Smooth muscle cell (in vitro differentiated cells): ENCODE measurements around the gene CCDC71. TPM values are rescaled to one million over a fixed set of nuclear protein-coding genes. Genes with fewer than 3 reads are reported as not detected.

Experiments
- DNase-seq: peaks from one replicate; lab custom pipeline; 2025; ENCODE audit not compliant: unreplicated experiment; lab: John Stamatoyannopoulos, UW
- H2AFZ ChIP-seq: fragments of 200-600 bp; sonication (generic); 2 replicates; pipeline ENCODE4 v1.6.0; 2016; ENCODE audit warnings: antibody characterized with exemption, low read depth, mild to moderate bottlenecking
- H3F3A ChIP-seq: fragments of 200-600 bp; sonication (generic); 2 replicates; pipeline ENCODE4 v1.6.0; 2017; ENCODE audit warnings: antibody characterized with exemption, low read depth
- H3K27ac ChIP-seq: fragments of 200-600 bp; sonication (generic); 2 replicates; pipeline ENCODE4 v1.5.1; 2016; ENCODE audit warnings: low read depth, mild to moderate bottlenecking
- H3K27me3 ChIP-seq: fragments of 200-600 bp; sonication (generic); 2 replicates; pipeline ENCODE4 v1.6.1; 2016; ENCODE audit warnings: low read depth, mild to moderate bottlenecking
- H3K36me3 ChIP-seq: fragments of 200-600 bp; sonication (generic); 2 replicates; pipeline ENCODE4 v1.5.1; 2016; ENCODE audit warnings: low read depth
- H3K4me1 ChIP-seq: fragments of 200-600 bp; sonication (generic); 2 replicates; pipeline ENCODE4 v1.5.1; 2016; ENCODE audit warnings: low read depth
- H3K4me2 ChIP-seq: fragments of 200-600 bp; sonication (generic); 2 replicates; pipeline ENCODE4 v1.6.0; 2016; ENCODE audit warnings: mild to moderate bottlenecking
- H3K4me3 ChIP-seq: fragments of 200-600 bp; sonication (generic); 2 replicates; pipeline ENCODE4 v1.5.1; 2016; ENCODE audit warnings: mild to moderate bottlenecking
- H3K79me2 ChIP-seq: fragments of 200-600 bp; sonication (generic); 2 replicates; pipeline ENCODE4 v1.6.0; 2016; ENCODE audit warnings: low read depth, mild to moderate bottlenecking
- H3K9ac ChIP-seq: fragments of 200-600 bp; sonication (generic); 2 replicates; pipeline ENCODE4 v1.6.0; 2016; ENCODE audit warnings: low read depth
- H3K9me3 ChIP-seq: fragments of 200-600 bp; sonication (generic); replicated peaks from 2 replicates; pipeline ENCODE4 v1.5.1; 2016; ENCODE audit warnings: low read depth
- H4K20me1 ChIP-seq: fragments of 200-600 bp; sonication (generic); 2 replicates; pipeline ENCODE4 v1.6.0; 2016; ENCODE audit warnings: low read depth
- CTCF ChIP-seq: fragments of 200-600 bp; sonication (generic); IDR thresholded peaks from 2 replicates; pipeline ENCODE4 v1.5.1; 2017; ENCODE audit warnings: borderline replicate concordance, mild to moderate bottlenecking, antibody characterized with exemption; ENCODE audit not compliant: insufficient read depth, poor library complexity, severe bottlenecking
- WGBS: methylation state at CpG from one replicate; pipeline ENCODE4 v1.1.7; 2016; ENCODE audit warnings: low lambda C conversion rate; 5-methylcytosine and 5-hydroxymethylcytosine counted together
- polyA plus RNA-seq: library from polyadenylated mRNA; unstranded; fragments of >200 nt; fragmentation: Nextera tagmentation; extraction: Ambion mirVana; gene quantifications from 2 replicates; pipeline ENCODE4 v1.2.1, GENCODE V29; 2016
- total RNA-seq: library from RNA; depleted of rRNA; stranded (reverse); fragments of >200 nt; gene quantifications from 2 replicates; pipeline ENCODE4 v1.2.3, GENCODE V29; 2014

CCDC71 gene
- total and polyA plus RNA-seq, 2 experiments from 2014 or later = 0.59 to 33.8 TPM

DNA sequence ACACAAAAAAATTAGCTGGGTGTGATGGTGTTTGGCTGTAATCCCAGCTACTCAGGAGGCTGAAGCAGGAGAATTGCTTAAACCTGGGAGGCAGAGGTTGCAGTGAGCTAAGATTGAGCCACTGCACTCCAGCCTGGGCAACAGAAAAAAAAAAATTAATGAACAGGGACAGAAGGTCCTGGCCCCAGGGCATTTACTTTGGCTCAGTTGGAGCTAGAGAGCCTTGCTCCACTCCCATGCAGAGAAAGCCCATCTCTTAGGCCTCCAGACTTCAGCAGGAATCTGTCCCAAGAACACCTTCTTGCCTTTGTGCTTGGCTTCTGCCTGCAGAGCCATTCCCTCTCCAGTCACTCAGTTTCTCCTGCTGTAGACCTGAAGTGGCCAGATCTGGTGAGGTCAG is 14.0 kb upstream of the CCDC71 start:
- H3K27me3 ChIP-seq = no peaks in the 10 kb centered on the region
- no peaks in the 10 kb centered on the region for H3F3A ChIP-seq
- TF ChIP-seq CTCF = no peak

GRCh38 chr3:49177073-49177472 is 10.9 kb upstream of the CCDC71 start:
- Histone ChIP-seq H3K4me2 (no peak overlapping the region), H3K4me3 (no peak overlapping the region), H3K9me3 (no peaks in the 10 kb centered on the region), H4K20me1 (no peaks in the 10 kb centered on the region), H3K79me2 (peaks cover 13% of the 10 kb centered on the region), H3K9ac (no peak overlapping the region), H3K27ac (no peak overlapping the region), H2AFZ (no peak overlapping the region), H3K27me3 (no peaks in the 10 kb centered on the region), H3K36me3 (no peaks in the 10 kb centered on the region), H3K4me1 (peaks cover 28% of the 10 kb centered on the region), H3F3A (no peaks in the 10 kb centered on the region)
- DNase-seq = no peak
- 90% methylated on average over 2 of the region's 2 CpGs for whole genome bisulfite sequencing
- TF ChIP-seq CTCF = no peak

More for the DNA sequence above, 14.0 kb upstream of the CCDC71 start:
- no peaks in the 10 kb centered on the region for H3K4me1 ChIP-seq
- no peak overlapping the region for H3K4me2 ChIP-seq
- H2AFZ ChIP-seq = no peak overlapping the region
- H3K36me3 ChIP-seq = no peaks in the 10 kb centered on the region
- H3K4me3 ChIP-seq = no peak overlapping the region
- H3K27ac ChIP-seq = no peak overlapping the region
- no peak for DNase-seq
- no peaks in the 10 kb centered on the region for H4K20me1 ChIP-seq
- no peaks in the 10 kb centered on the region for H3K9me3 ChIP-seq
- H3K9ac ChIP-seq = no peak overlapping the region
- H3K79me2 ChIP-seq = no peaks in the 10 kb centered on the region

DNA sequence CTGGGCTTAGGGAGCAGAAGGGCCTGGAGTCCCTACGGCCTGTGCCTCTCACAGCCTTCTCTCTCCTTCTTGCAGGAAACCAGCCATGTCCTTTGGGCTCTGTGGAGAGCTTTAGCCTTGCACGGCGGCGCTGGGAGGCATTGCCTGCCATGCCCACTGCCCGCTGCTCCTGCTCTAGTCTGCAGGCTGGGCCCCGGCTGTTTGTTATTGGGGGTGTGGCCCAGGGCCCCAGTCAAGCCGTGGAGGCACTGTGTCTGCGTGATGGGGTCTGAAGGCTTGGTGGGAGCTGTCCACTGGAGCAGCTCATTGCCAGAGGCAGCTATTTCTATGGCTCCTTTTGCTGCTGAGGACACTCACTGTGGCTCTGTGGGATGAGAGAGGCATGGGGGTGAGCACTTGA is 9.4 kb upstream of the CCDC71 start:
- no peak overlapping the region for H2AFZ ChIP-seq
- no peak overlapping the region for H3K4me2 ChIP-seq
- H3K4me3 ChIP-seq = no peak overlapping the region
- H3K9ac ChIP-seq = no peak overlapping the region
- no peak for DNase-seq
- no peaks in the 10 kb centered on the region for H4K20me1 ChIP-seq
- peaks cover 23% of the 10 kb centered on the region for H3K79me2 ChIP-seq
- no peak overlapping the region for H3K27ac ChIP-seq
- no peaks in the 10 kb centered on the region for H3F3A ChIP-seq
- no peaks in the 10 kb centered on the region for H3K27me3 ChIP-seq
- no peak for TF ChIP-seq CTCF
- no peaks in the 10 kb centered on the region for H3K9me3 ChIP-seq
- 96% methylated on average over 8 of the region's 8 CpGs for WGBS
- H3K4me1 ChIP-seq = peaks cover 28% of the 10 kb centered on the region
- H3K36me3 ChIP-seq = no peaks in the 10 kb centered on the region

GRCh38 chr3:49174397-49174985 is 8.4 kb upstream of the CCDC71 start:
- Histone ChIP-seq H3K27ac (peak overlapping the region; percentile 54), H3K9me3 (no peaks in the 10 kb centered on the region), H4K20me1 (no peaks in the 10 kb centered on the region), H3K36me3 (no peaks in the 10 kb centered on the region), H3K79me2 (peaks cover 23% of the 10 kb centered on the region), H3K27me3 (no peaks in the 10 kb centered on the region), H3K4me3 (no peak overlapping the region), H3F3A (no peaks in the 10 kb centered on the region), H3K9ac (peak overlapping the region; percentile 63), H2AFZ (no peak overlapping the region), H3K4me2 (peak overlapping the region; percentile 95), H3K4me1 (peaks cover 28% of the 10 kb centered on the region)
- DNase-seq = no peak
- no peak for TF ChIP-seq CTCF
- WGBS = 99% methylated on average over 9 of the region's 9 CpGs
